GM19438 (cell line): Measurements from ENCODE around the gene SAAL1.

Source experiments
- ATAC-seq: cut with Tn5 transposase; IDR thresholded peaks from one replicate; pipeline ENCODE4 v1.9.1; 2021; ENCODE audit warnings: low read depth; ENCODE audit not compliant: unreplicated experiment

Gene SAAL1

GRCh38 chr11:18088366-18088765 is 17.5 kb downstream of the SAAL1 start:
- no peak for ATAC-seq

- no peak for ATAC-seq
Measured at GRCh38 chr11:18081551-18081950, 24.3 kb downstream of the SAAL1 start.

GRCh38 chr11:18080451-18080850 is 25.4 kb downstream of the SAAL1 start:
- no peak for ATAC-seq

- ATAC-seq, result no peak
Measured at GRCh38 chr11:18078909-18079308, 27.0 kb downstream of the SAAL1 start.

- ATAC-seq, result no peak
Measured at GRCh38 chr11:18075444-18075843, 30.4 kb downstream of the SAAL1 start.

- ATAC-seq, result no peak
Measured at GRCh38 chr11:18071098-18071705, 34.7 kb downstream of the SAAL1 start.

GRCh38 chr11:18067372-18067771 is 38.5 kb downstream of the SAAL1 start:
- no peak for ATAC-seq

GRCh38 chr11:18066626-18067025 is 39.3 kb downstream of the SAAL1 start:
- no peak for ATAC-seq

GRCh38 chr11:18065572-18065971 is 40.3 kb downstream of the SAAL1 start:
- ATAC-seq, result no peak

GRCh38 chr11:18064450-18065054 is 41.3 kb downstream of the SAAL1 start:
- no peak for ATAC-seq

- no peak for ATAC-seq
Measured at GRCh38 chr11:18063862-18064434, 41.9 kb downstream of the SAAL1 start.

- no peak for ATAC-seq
Measured at GRCh38 chr11:18063125-18063524, 42.8 kb downstream of the SAAL1 start.

GRCh38 chr11:18061351-18061750 is 44.5 kb downstream of the SAAL1 start:
- ATAC-seq, result no peak

- no peak for ATAC-seq
Measured at GRCh38 chr11:18056561-18057181, 49.2 kb downstream of the SAAL1 start.

- no peak for ATAC-seq
Measured at GRCh38 chr11:18054511-18055103, 51.3 kb downstream of the SAAL1 start.

- no peak for ATAC-seq
Measured at GRCh38 chr11:18050848-18051247, 55.0 kb downstream of the SAAL1 start.

- no peak for ATAC-seq
Measured at GRCh38 chr11:18046116-18046777, 59.6 kb downstream of the SAAL1 start, which contains the start of gene TPH1. Gene TPH1, minus strand, starts transcription at chr11:18046269. Its CDS starts 5,507 bp downstream, at chr11:18040762.

- ATAC-seq, result no peak
Measured at GRCh38 chr11:18036456-18036855, 69.4 kb downstream of the SAAL1 start.
